A549 (cell line): Measurements from ENCODE around the gene SULF2. TPM values are rescaled to one million over a fixed set of nuclear protein-coding genes. Genes with fewer than 3 reads are reported as not detected.

Experiments used
- ATAC-seq, 2 experiments: fragments of 200-7000 bp in 1 of 2; fragments of >200 bp in 1 of 2; cut with Nextera tagmentation in 1 of 2; cut with Tn5 transposase in 1 of 2; 3 replicates each; pipeline versions ENCODE4 v1.8.0 to v1.9.1; 2018 to 2020; ENCODE audit warnings: mild to moderate bottlenecking in 1 of 2, moderate library complexity in 1 of 2
- CTCF ChIA-PET: fragments of 300-600 bp; sonication (Branson Sonifier 250); formaldehyde crosslinking; extraction: SDS; loops from one replicate; lab custom pipeline; 2021; ENCODE audit warnings: antibody characterized with exemption, inconsistent platforms; lab: Yijun Ruan, JAX
- POLR2A ChIA-PET: fragments of 350-600 bp; formaldehyde crosslinking; extraction: SDS; loops from one replicate; lab custom pipeline; 2021; ENCODE audit warnings: antibody characterized with exemption, inconsistent platforms; lab: Yijun Ruan, JAX
- DNase-seq, 2 experiments: peaks; one replicate each; pipeline versions ENCODE4 v3.0.0 to v3.0.0-alpha.2; 2011 to 2016; ENCODE audit warnings: low read depth in 1 of 2, low spot score in 1 of 2
- FAIRE-seq: peaks from 2 replicates; lab custom pipeline; 2011; peaks lifted over from hg19 to GRCh38; lab: Jason Lieb, UNC
- H3K27ac ChIP-seq, 2 experiments: fragments of >200 bp; sonication (Bioruptor Twin); formaldehyde crosslinking; 3 replicates each; pipeline ENCODE4 v1.5.1; 2016 to 2017
- H3K4me1 ChIP-seq: fragments of >200 bp; sonication (Bioruptor Twin); formaldehyde crosslinking; 3 replicates; pipeline ENCODE4 v1.6.1; 2016
- H3K4me2 ChIP-seq: fragments of >200 bp; sonication (Bioruptor Twin); formaldehyde crosslinking; 3 replicates; pipeline ENCODE4 v1.6.1; 2016
- H3K4me3 ChIP-seq: fragments of >200 bp; sonication (Bioruptor Twin); formaldehyde crosslinking; 3 replicates; pipeline ENCODE4 v1.5.1; 2016
- H3K9me3 ChIP-seq: fragments of >200 bp; sonication (Bioruptor Twin); formaldehyde crosslinking; 3 replicates; pipeline ENCODE4 v1.6.1; 2016
- ATOH8 ChIP-seq: fragments of 250-450 bp; sonication (Bioruptor Pico); IDR thresholded peaks from 2 replicates; pipeline ENCODE4 v1.5.0; 2020; ENCODE audit warnings: low read depth, mild to moderate bottlenecking, moderate library complexity
- BCL3 ChIP-seq: fragments of >200 bp; sonication (Bioruptor Twin); formaldehyde crosslinking; IDR thresholded peaks from 3 replicates; pipeline ENCODE4 v1.6.1; 2016
- BHLHE40 ChIP-seq: IDR thresholded peaks from 2 replicates; pipeline ENCODE4 v1.6.1; 2012; ENCODE audit warnings: low read depth, low read length, inconsistent platforms
- CHD4 ChIP-seq: fragments of 200-600 bp; sonication (generic); IDR thresholded peaks from 2 replicates; pipeline ENCODE4 v1.6.1; 2016; ENCODE audit warnings: antibody characterized with exemption, mild to moderate bottlenecking, borderline replicate concordance
- CTCF ChIP-seq: fragments of >200 bp; sonication (Bioruptor Twin); formaldehyde crosslinking; IDR thresholded peaks from 3 replicates; pipeline ENCODE4 v1.5.1; 2016
- EHMT2 ChIP-seq: fragments of 200-600 bp; sonication (generic); IDR thresholded peaks from 2 replicates; pipeline ENCODE4 v1.6.1; 2016; ENCODE audit warnings: antibody characterized with exemption, low read depth, mild to moderate bottlenecking, moderate library complexity
- FOSL2 ChIP-seq, 2 experiments: fragments of 450-650 bp in 1 of 2; fragments of >200 bp in 1 of 2; sonication (Bioruptor Twin) in 1 of 2; formaldehyde crosslinking; IDR thresholded peaks; 2 replicates each; pipeline versions ENCODE4 v1.5.0 to v1.6.1; 2016 to 2020; ENCODE audit warnings: mild to moderate bottlenecking in 1 of 2, moderate library complexity in 1 of 2
- FOXS1 ChIP-seq: fragments of 250-450 bp; sonication (Bioruptor Pico); IDR thresholded peaks from 2 replicates; pipeline ENCODE4 v1.5.0; 2020; ENCODE audit warnings: mild to moderate bottlenecking, moderate library complexity
- HMGXB4 ChIP-seq: fragments of 250-450 bp; sonication (Bioruptor Pico); IDR thresholded peaks from 2 replicates; pipeline ENCODE4 v1.5.0; 2021; ENCODE audit warnings: mild to moderate bottlenecking, moderate library complexity, borderline replicate concordance
- HOXB5 ChIP-seq: fragments of 250-450 bp; sonication (Bioruptor Pico); IDR thresholded peaks from 2 replicates; pipeline ENCODE4 v1.5.0; 2020; ENCODE audit warnings: mild to moderate bottlenecking, moderate library complexity
- JUNB ChIP-seq: fragments of >200 bp; sonication (Bioruptor Twin); formaldehyde crosslinking; IDR thresholded peaks from 2 replicates; pipeline ENCODE4 v1.6.1; 2016
- KDM1A ChIP-seq: fragments of 200-600 bp; sonication (generic); IDR thresholded peaks from 2 replicates; pipeline ENCODE4 v1.6.1; 2016; ENCODE audit warnings: low read depth, mild to moderate bottlenecking
- KDM5A ChIP-seq: fragments of 200-600 bp; sonication (generic); IDR thresholded peaks from 2 replicates; pipeline ENCODE4 v1.6.1; 2016; ENCODE audit warnings: antibody characterized with exemption, mild to moderate bottlenecking
- MAZ ChIP-seq: fragments of 150-350 bp; IDR thresholded peaks from 2 replicates; pipeline ENCODE4 v1.6.1; 2014; ENCODE audit warnings: antibody characterized with exemption, low read depth, low read length, borderline replicate concordance
- NPAS2 ChIP-seq: fragments of 250-450 bp; sonication (Bioruptor Pico); IDR thresholded peaks from 2 replicates; pipeline ENCODE4 v1.8.0; 2022; ENCODE audit warnings: mild to moderate bottlenecking, moderate library complexity, borderline replicate concordance
- NR3C1 ChIP-seq: fragments of >200 bp; sonication (Bioruptor Twin); formaldehyde crosslinking; IDR thresholded peaks from 3 replicates; pipeline ENCODE4 v1.6.1; 2017
- POLR2AphosphoS2 ChIP-seq: conservative IDR thresholded peaks from 2 replicates; pipeline ENCODE4 v1.6.1; 2012; ENCODE audit warnings: low read length, improper control_type of control experiment, inconsistent platforms
- RCOR1 ChIP-seq: fragments of 150-350 bp; IDR thresholded peaks from 2 replicates; pipeline ENCODE4 v1.6.1; 2014; ENCODE audit warnings: antibody characterized with exemption, low read length, low read depth
- RFX5 ChIP-seq: fragments of 450-650 bp; IDR thresholded peaks from 2 replicates; pipeline ENCODE4 v1.7.1; 2014; ENCODE audit warnings: antibody characterized with exemption, mild to moderate bottlenecking, moderate library complexity
- SREBF2 ChIP-seq: fragments of 450-650 bp; IDR thresholded peaks from 2 replicates; pipeline ENCODE4 v1.6.1; 2014; ENCODE audit warnings: mild to moderate bottlenecking, moderate library complexity
- TFCP2L1 ChIP-seq: fragments of 250-450 bp; sonication (Bioruptor Pico); IDR thresholded peaks from 2 replicates; pipeline ENCODE4 v1.5.0; 2021; ENCODE audit warnings: mild to moderate bottlenecking
- TP53 ChIP-seq: fragments of 250-450 bp; sonication (Bioruptor Pico); IDR thresholded peaks from 2 replicates; pipeline ENCODE4 v1.5.0; 2021; ENCODE audit warnings: mild to moderate bottlenecking, moderate library complexity
- ZC3H11A ChIP-seq: fragments of 450-650 bp; IDR thresholded peaks from 2 replicates; pipeline ENCODE4 v1.6.1; 2014; ENCODE audit warnings: antibody characterized with exemption, mild to moderate bottlenecking
- ZNF302 ChIP-seq: fragments of 250-450 bp; sonication (Bioruptor Pico); IDR thresholded peaks from 2 replicates; pipeline ENCODE4 v1.9.0; 2021; ENCODE audit warnings: inconsistent platforms, mild to moderate bottlenecking, moderate library complexity
- WGBS: methylation state at CpG from one replicate; pipeline ENCODE4 v1.1.6; 2017; ENCODE audit errors: missing lambda C conversion rate; 5-methylcytosine and 5-hydroxymethylcytosine counted together
- polyA plus RNA-seq, 4 experiments: library from polyadenylated mRNA; depleted of rRNA in 3 of 4; stranded (reverse); fragments of >200 nt; fragmentation: RNase III in 1 of 4; extraction: RNeasy Plus Mini Kit Qiagen cat#74134 plus additional on column Dnase treatment in 1 of 4; gene quantifications; 2 replicates in 3 of 4; 3 replicates in 1 of 4; pipeline ENCODE4 v1.2.3, GENCODE V29; 2011 to 2017
- TF ChIP-seq, protein P1 (sequence below): IDR thresholded peaks from 2 replicates; pipeline ENCODE4 v1.6.1; 2012; ENCODE audit warnings: low read depth, borderline replicate concordance

Gene SULF2
- polyA plus RNA-seq, 2 of the 4 experiments (the other 2 are of a cell fraction): 5.8 to 16.8 TPM

- ATAC-seq (no peak), FAIRE-seq (no peak), DNase-seq (no peak)
- TF ChIP-seq EHMT2 (no peak), ZC3H11A (no peak), POLR2AphosphoS2 (no peak), KDM1A (no peak), KDM5A (no peak), TFCP2L1 (CRISPR knock-in tag) (no peak), HMGXB4 (CRISPR knock-in tag) (no peak), TP53 (CRISPR knock-in tag) (no peak), BCL3 (no peak), RCOR1 (no peak), CTCF (no peak), JUNB (no peak), NPAS2 (CRISPR knock-in tag) (no peak), ATOH8 (no peak)
- TF ChIP-seq, protein P1, sequence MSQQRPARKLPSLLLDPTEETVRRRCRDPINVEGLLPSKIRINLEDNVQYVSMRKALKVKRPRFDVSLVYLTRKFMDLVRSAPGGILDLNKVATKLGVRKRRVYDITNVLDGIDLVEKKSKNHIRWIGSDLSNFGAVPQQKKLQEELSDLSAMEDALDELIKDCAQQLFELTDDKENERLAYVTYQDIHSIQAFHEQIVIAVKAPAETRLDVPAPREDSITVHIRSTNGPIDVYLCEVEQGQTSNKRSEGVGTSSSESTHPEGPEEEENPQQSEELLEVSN: no peak
- 73% methylated on average over 6 of the region's 7 CpGs for WGBS
- H3K4me1 ChIP-seq: 0 out of 3 replicates have a peak, but pooled peaks cover 12% of the 10 kb centered on the region
- CTCF ChIA-PET: interaction anchor here (3.2 to 5.4 kb wide), 4 partner anchors 57 to 839 kb away, joined by 9 to 36 read pairs (median 24); no protein-coding TSS in a partner anchor
- H3K4me2 ChIP-seq: no peak overlapping the region
- POLR2A ChIA-PET: no interaction called here
- no peaks in the 10 kb centered on the region for H3K9me3 ChIP-seq
- no peak overlapping the region for H3K27ac ChIP-seq
- H3K4me3 ChIP-seq: no peak overlapping the region
Measured at GRCh38 chr20:47782076-47782475, 3.2 kb downstream of the SULF2 start.

DNA sequence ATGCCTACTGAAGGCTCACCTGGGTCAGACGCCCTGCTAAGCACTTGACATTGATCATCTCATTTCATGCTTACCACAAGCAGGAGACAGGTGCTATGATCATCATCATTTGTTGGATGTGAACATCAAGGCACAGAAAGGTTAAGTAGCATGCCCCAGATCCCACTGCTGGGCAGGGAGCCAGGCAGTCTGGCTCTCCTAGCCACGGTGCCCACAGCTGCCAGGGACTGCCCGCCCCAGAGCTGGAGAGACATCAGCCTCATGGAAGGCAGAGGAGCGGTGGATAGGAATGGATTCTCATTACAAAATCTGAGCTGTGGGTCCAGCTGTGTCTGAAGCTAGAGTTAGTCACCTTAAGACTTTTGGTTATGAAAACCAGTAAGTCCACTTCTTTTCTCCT is 3.6 kb downstream of the SULF2 start:
- no peak for ATAC-seq
- H3K4me1 ChIP-seq: 0 out of 3 replicates have a peak, but pooled peaks cover 9% of the 10 kb centered on the region
- TF ChIP-seq SREBF2 (no peak), FOXS1 (CRISPR knock-in tag) (no peak), MAZ (no peak), BHLHE40 (no peak), CHD4 (no peak), FOSL2 (IDR thresholded peaks at IDR 0.05) (no peak), FOSL2 (CRISPR knock-in tag; IDR thresholded peaks at IDR 0.05) (no peak), ZNF302 (CRISPR knock-in tag) (no peak), RCOR1 (no peak), RFX5 (no peak), NR3C1 (no peak), NPAS2 (CRISPR knock-in tag) (no peak), KDM1A (no peak), TP53 (CRISPR knock-in tag) (no peak), HOXB5 (CRISPR knock-in tag) (no peak)
- TF ChIP-seq, all 56 proteins: peak for 0
- no peak for FAIRE-seq
- Histone ChIP-seq H3K9me3 (no peaks in the 10 kb centered on the region), H3K27ac (no peak overlapping the region), H3K4me2 (no peak overlapping the region), H3K4me3 (no peak overlapping the region)
- WGBS: 89% methylated on average over 4 of the region's 4 CpGs
- ChIA-PET CTCF (interaction anchor here (3.2 to 5.4 kb wide), 4 partner anchors 56 to 839 kb away, joined by 9 to 36 read pairs (median 24); no protein-coding TSS in a partner anchor), POLR2A (no interaction called here)
- no peak for DNase-seq
